DMS153 (cell line): ENCODE data around the gene BRD2.
A peak's percentile ranks its signal among the peaks of the same experiment; 100 is the strongest.

Experiments
- DNase-seq: peaks from one replicate; lab custom pipeline; 2025; lab: John Stamatoyannopoulos, UW

The BRD2 gene

DNA sequence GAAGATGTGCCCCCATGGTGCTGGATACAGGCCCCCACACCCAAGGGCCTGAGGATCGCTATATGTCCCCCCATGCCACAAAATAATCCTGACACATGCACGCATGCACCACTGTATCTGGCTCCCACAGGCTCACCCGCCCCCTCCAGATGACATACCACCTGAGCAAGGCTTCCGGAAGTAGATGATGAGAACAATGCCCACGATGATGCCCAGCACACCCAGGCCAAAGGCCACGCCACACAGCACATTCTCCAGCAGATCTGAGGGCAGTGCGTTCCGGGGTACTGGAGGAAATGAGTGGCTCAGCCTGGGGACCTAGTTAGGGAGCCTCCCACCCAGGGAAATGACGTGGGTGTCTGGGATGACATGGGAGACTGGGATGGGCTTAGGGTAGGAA is 19.3 kb upstream of the BRD2 start:
- DNase-seq, result no peak

- no peak for DNase-seq
These were observed 18.4 kb upstream of the BRD2 start for GRCh38 chr6:32950010-32950409.

DNA sequence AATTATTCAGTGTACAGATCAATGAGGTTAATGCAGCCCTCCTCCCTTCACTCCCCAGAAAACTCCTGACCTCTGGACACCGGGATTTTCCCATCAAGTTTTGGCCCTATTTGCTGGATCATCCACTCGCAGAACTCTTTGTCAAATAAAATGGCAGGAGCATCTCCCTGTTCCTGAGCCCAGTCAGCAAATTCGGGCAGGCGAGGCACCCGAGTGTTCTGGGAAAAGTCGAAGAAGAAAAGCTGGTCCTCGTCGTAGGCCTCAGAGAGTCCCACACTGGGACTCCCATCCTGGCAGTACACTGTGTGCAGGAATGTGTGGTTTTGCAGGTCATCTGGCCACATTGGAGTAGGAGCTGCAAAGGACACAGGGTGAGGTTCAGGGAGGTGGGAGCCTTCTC is 17.9 kb upstream of the BRD2 start:
- no peak for DNase-seq

DNA sequence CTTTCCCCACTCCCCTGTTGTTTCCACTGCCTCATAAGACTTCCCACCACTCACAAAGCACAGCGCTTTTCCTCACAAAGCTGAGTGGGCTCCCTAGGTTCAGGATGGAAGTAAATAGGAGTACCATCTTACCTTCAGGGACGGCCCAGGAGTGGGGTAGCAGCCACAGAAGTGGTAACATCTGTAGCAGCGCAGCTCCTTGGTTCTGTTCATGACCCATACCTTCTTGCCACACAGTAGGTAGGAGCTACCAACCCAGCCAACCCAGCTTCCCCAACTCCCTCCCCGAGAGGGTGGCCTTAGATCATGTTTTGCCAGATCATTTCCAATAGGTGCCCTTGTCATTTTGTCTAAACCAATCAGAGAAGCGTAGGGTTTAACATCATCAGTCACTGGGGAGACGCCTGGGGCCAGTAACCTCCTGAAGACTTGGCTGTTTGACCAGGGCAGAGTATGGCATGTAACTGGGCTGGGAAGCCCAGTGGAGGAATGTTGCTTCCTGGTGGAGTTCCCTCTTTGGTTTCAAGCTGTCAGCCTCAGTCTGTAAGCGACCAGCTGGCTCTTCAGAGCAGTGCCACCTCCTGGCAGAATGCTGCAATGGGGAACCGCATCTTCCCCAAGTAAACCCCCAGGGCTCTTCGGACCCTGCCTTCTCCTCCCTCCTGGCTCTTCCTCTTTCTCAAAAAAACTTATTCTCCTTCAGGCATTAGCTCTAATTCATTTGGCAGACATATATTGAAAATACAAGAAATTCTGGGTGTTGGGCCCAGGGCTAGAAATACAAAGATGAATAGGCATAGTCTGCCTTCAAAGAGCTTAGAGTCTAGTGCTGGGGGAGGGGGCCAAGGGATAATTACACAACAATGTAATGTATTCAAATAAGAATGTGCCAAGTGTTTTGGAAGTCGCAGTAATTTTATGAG is 15.3 kb upstream of the BRD2 start, which contains the start of gene HLA-DMA:
Gene HLA-DMA (minus strand): TSS at position 281 of the 923 bp plus-strand sequence. CDS start 61 bp downstream, at position 220.
- DNase-seq, result peak; percentile 25

DNA sequence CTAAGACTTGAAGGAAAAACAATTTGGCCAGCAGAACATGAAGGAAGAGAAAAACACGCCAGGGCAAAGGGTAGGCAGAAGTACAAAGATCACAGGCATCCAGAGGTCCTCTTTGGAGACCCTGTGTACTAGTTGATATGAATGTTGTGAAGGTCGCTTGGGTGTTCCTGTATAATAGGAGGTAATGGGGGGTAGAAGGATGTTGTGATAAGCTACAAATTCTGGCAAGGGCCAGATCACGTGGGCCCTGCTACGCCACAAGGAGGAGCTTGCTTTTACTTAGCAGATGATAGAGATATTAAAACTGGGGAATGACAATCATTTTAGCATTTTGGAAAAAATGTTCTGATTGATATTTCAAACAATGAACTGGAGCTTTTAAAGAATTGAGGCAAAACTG is 14.6 kb upstream of the BRD2 start:
- DNase-seq, result no peak

DNA sequence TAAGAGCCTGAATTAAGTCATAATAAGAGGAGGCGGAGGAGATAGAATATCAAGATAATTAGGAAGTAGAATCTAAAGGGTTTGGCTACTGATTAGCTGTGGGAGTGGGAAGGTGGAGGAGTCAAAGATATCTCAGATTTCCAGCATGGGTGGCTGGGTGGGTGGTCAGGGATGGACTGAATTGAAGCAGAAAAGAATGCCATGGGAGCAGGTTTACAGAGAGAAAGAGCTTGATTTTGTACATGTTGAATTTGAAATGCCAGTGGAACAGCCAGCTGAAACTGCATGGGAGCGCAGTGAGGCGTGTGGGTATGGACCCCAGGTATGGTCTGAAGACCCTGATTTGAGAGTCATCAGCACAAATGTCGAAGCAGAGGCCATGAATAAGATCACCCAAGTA is 14.1 kb upstream of the BRD2 start:
- no peak for DNase-seq

GRCh38 chr6:32954986-32955802 is 13.2 kb upstream of the BRD2 start:
- no peak for DNase-seq

DNA sequence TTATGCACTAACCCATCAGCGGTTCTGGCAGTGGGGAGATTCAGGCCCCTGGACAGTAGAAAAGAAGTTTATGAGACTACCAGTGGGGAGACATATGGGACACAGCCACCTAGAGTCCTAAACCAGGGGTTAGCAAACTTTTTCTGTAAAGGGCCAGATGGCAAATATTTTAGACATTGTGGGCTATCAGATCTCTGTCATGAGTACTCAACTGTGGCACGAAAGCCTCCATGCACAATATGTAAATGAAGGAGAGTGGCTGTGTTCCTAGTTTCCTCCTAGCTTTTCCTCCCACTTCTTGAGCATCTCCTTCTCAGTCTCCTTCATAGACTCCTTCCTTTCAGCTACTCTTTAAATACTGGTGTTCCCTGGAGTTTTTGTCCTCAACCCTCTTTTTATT is 12.2 kb upstream of the BRD2 start:
- DNase-seq, result no peak

DNA sequence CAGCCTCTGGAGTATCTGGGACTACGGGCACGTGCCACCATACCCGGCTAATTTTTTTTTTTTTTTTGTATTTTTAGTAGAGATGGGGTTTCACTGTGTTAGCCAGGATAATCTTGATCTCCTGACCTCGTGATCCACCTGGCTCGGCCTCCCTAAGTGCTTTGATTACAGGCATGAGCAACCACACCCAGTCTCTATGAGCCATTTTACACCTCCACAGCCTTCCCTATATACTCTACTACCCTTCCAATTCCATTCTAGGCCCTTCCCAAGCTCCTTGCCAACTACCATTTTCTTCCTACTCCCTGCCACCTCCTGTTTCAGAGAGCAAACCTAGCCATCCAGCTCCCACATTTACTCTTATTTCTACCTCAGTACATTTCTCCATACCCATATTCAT is 7.8 kb upstream of the BRD2 start:
- DNase-seq, result no peak

DNA sequence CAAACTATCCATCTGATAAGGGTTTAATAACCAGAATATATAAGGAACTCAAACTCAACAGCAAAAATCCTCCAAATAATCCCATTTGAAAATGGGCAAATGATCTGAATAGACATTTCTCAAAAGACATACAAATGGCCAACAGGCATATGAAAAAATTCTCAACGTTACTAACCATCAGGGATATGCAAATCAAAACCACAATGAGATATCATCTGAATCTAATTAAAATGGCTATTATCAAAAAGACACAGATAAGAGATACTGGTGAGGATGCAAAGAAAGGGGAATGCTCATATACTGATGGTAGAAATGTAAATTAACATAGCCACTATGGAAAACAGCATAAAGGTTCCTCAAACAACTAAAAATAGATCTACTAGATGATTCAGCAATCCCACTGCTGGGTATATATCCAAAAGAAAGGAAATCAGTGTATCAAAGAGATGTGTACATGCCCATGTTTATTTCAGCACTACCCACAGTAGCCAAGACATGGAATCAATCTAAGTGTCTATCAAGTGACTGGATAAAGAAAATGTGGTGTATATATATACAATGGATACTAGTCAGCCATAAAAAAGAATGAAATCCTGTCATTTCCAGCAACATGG is 6.1 kb upstream of the BRD2 start:
- DNase-seq, result no peak

GRCh38 chr6:32963866-32964265 is 4.5 kb upstream of the BRD2 start:
- DNase-seq, result no peak

- DNase-seq, result no peak
These were observed 3.6 kb upstream of the BRD2 start for GRCh38 chr6:32964776-32965175.

GRCh38 chr6:32967151-32968091 is 973 bp upstream of the BRD2 start:
- peak; percentile 56 for DNase-seq

- peak; percentile 72 for DNase-seq
These were observed 682 bp downstream of the BRD2 start for GRCh38 chr6:32968867-32969684.

- DNase-seq, result peak; percentile 50
These were observed 1.5 kb downstream of the BRD2 start for GRCh38 chr6:32969685-32970412.

DNA sequence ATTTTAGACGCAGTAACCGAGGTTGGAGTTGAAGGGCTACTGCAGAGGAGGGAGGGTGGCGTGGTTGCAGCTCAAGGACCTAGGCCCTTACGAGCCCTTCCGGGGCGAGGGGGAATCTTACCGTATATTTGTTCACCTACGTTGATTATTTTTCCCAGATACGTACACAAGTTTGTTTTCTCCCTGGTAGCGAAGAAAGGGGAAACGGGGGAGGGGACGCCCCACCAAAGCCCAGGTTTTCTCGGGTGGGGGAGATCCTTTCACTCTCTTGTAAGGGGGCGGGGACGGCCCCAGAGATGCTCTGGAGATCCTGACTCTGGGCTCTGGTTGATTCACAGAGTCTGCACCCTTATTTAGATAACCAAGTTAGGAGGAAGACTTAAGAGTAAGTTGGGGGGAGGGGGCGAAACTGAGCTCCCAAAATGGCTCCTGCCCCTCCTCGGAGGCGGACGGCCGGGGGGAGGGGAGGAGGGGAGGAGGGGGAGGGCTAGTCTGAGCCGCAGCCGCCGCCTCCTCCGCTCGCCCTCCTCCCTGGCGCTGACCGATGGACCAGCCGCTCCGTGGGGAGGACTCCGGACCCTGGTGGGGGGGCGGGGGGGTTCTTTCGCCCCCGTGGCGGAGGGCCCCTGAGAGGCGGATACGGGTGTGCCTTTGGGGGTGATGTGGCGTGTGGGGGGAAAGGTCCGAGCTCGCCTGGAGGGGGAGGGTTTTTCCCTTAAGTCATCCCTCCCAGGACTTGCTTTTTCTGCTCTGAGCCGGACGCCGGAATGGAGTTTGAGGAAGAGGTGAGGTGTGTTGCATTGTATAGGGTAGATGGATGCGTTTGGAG is 2.2 kb downstream of the BRD2 start:
- DNase-seq, result peak; percentile 33

DNA sequence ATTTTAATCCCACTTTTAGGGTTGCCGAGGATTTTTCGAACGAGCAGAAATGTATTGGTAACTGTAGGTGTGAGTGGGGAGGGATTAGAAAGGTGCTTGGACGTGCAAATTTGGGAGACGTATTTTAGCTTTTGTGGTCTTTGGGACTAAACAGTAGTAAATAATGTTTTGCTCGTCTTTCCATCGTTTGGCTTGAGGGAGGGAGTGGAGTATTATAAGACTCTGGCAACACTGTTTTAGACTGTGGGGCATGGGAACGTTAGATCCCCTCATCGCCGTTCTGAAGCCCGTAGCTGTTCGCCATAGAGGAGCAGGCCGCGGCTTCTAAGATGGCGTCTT is 2.8 kb downstream of the BRD2 start:
- no peak for DNase-seq

DNA sequence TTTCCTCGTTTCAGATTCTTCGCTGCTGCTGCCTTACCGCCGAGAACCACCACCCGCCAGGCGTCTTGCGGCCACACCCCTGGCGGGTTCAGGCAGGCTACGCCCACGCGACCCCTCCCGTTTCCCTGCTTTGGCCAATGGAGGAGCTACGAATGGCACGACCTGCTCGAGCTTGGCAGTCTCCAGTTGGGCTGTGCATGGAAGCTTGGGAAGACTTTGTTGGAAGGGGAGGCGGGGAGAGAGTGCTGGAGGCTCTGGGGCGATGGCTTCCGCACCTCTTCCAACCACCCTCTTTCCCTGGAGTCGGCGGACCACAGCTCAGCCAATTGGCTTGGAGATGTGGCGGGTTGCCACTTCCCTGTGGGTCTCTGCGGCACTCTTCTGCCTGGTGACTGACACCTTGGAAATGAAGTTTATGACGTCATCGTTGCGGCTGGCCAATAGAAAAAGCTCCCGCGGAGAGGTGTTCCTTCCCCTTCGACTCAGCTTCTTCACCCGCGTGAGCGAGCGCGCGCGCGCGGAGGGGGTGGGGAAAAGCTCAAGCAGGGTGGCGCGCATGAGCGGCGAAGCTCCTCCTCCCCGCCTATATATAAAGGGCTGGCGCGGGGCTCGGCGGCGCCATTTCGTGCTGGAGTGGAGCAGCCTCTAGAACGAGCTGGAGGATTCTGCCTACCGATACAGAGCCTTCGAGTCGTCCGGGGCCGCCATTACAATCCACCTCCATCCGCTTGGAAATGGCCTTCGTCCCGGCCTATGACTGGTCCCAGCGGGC is 3.4 kb downstream of the BRD2 start:
- peak; percentile 99 for DNase-seq
